Right lobe of liver (tissue), 4 donors: Measurements from ENCODE around the gene MRPL54.
"Not testable (repeated sequence)": the region's sequence is repeated elsewhere in the genome, so short reads cannot be mapped to it uniquely, and the experiment has no call there.

Experiments used
- POLR2A ChIP-seq: fragments of 450-650 bp; IDR thresholded peaks from one replicate; pipeline ENCODE4 v1.6.1; 2017; ENCODE audit warnings: antibody characterized with exemption, mild to moderate bottlenecking
- TF ChIP-seq, protein P1 (sequence below), 4 donors: fragments of 200-600 bp in 3 of 4; fragments of 450-650 bp in 1 of 4; IDR thresholded peaks; one replicate each; pipeline versions ENCODE4 v1.5.1 to v1.8.0; 2016 to 2022; ENCODE audit warnings: antibody characterized with exemption in 4 of 4, mild to moderate bottlenecking in 2 of 4
- donor health status: DM: no; HTN: no; CAD: no.
- donor health status: DM: no; HTN: no; CAD: no.
- donor health status: DM: no; HTN: yes; CAD: no.

DNA sequence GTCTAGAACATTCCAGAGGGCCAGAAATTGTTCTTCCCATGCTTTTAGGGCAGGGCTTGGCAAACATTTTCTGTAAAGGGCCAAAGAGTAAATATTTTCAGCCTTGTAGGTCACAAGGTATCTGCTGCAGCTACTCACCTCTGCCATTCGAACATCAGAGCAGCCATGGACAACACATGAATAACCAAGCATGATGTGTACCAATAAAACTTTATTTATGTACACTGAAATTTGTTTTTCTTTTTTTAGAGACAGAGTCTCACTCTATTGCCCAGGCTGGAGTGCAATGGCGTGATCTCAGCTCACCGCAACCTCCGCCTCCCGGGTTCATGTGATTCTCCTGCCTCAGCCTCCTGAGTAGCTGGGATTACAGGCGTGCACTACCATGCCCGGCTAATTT is 4.8 kb upstream of the MRPL54 start:
- TF ChIP-seq, protein P1, sequence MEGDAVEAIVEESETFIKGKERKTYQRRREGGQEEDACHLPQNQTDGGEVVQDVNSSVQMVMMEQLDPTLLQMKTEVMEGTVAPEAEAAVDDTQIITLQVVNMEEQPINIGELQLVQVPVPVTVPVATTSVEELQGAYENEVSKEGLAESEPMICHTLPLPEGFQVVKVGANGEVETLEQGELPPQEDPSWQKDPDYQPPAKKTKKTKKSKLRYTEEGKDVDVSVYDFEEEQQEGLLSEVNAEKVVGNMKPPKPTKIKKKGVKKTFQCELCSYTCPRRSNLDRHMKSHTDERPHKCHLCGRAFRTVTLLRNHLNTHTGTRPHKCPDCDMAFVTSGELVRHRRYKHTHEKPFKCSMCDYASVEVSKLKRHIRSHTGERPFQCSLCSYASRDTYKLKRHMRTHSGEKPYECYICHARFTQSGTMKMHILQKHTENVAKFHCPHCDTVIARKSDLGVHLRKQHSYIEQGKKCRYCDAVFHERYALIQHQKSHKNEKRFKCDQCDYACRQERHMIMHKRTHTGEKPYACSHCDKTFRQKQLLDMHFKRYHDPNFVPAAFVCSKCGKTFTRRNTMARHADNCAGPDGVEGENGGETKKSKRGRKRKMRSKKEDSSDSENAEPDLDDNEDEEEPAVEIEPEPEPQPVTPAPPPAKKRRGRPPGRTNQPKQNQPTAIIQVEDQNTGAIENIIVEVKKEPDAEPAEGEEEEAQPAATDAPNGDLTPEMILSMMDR (IDR thresholded peaks at IDR 0.05), result not testable (repeated sequence)
- TF ChIP-seq POLR2A, result not testable (repeated sequence)
